Measurements from ENCODE around the gene CCDC24. TPM values are rescaled to one million over a fixed set of nuclear protein-coding genes. Genes with fewer than 3 reads are reported as not detected.

The CCDC24 gene
- total RNA-seq, 5 donors from 2014 or later (not counting 1 experiment from before 2014, with no cell fraction given) = 0.50 to 4.3 (median 1.7) TPM

- Mint-ChIP-seq H3K4me3 (no peak overlapping the region), H3K4me1 (no peaks in the 10 kb centered on the region), H3K36me3 (peaks cover 27% of the 10 kb centered on the region), H3K27me3 (no peaks in the 10 kb centered on the region), H3K9me3 (no peaks in the 10 kb centered on the region), H3K27ac (no peak overlapping the region)
- ChIA-PET POLR2A (no interaction called here), CTCF (no interaction called here)
- no peak overlapping the region for H3K27ac ChIP-seq (ENCODE audit: low read length)
- H3K4me3 ChIP-seq (ENCODE audit: control insufficient read depth in 1 of 2, extremely low read depth in 1 of 2, low read length in 1 of 2) = no peak overlapping the region
- no peaks in the 10 kb centered on the region for H3K9me3 ChIP-seq
- WGBS (ENCODE audit: insufficient coverage) = 100% methylated on average over 2 of the region's 3 CpGs
- DNase-seq (no peak), ATAC-seq (replicated peaks in 1 of 4) (no peak)
- H3K36me3 ChIP-seq (ENCODE audit: control insufficient read depth in 2 of 2, extremely low read depth in 1 of 2, insufficient read depth in 1 of 2, low read length in 1 of 2) = peaks cover 6 to 36% of the 10 kb centered on the region in 2 donors
- no peaks in the 10 kb centered on the region for H3K27me3 ChIP-seq (replicated peaks in 1 of 2; ENCODE audit: control insufficient read depth in 2 of 2, extremely low read depth in 1 of 2, insufficient read depth in 2 of 2, low read length in 1 of 2)
- H3K4me1 ChIP-seq (ENCODE audit: control insufficient read depth in 1 of 2, extremely low read depth in 1 of 2, insufficient read depth in 2 of 2, low read length in 2 of 2) = no peaks in the 10 kb centered on the region
Measured at GRCh38 chr1:43961692-43962091, 29.7 kb upstream of the CCDC24 start.

- no peaks in the 10 kb centered on the region for H3K27me3 Mint-ChIP-seq
- H3K27me3 ChIP-seq (replicated peaks in 1 of 2; ENCODE audit: control insufficient read depth in 2 of 2, extremely low read depth in 1 of 2, insufficient read depth in 2 of 2, low read length in 1 of 2) = no peaks in the 10 kb centered on the region
- no peak overlapping the region for H3K27ac ChIP-seq (ENCODE audit: low read length)
- H3K4me1 ChIP-seq (ENCODE audit: control insufficient read depth in 1 of 2, extremely low read depth in 1 of 2, insufficient read depth in 2 of 2, low read length in 2 of 2) = no peaks in the 10 kb centered on the region
- no peak overlapping the region for H3K4me3 Mint-ChIP-seq
- no peaks in the 10 kb centered on the region for H3K9me3 Mint-ChIP-seq
- H3K36me3 Mint-ChIP-seq = peaks cover 23% of the 10 kb centered on the region
- ATAC-seq (replicated peaks in 1 of 4) = no peak
- no peak overlapping the region for H3K4me3 ChIP-seq (ENCODE audit: control insufficient read depth in 1 of 2, extremely low read depth in 1 of 2, low read length in 1 of 2)
- no peak for DNase-seq
- peaks cover 3 to 31% of the 10 kb centered on the region in 2 donors for H3K36me3 ChIP-seq (ENCODE audit: control insufficient read depth in 2 of 2, extremely low read depth in 1 of 2, insufficient read depth in 1 of 2, low read length in 1 of 2)
- no peaks in the 10 kb centered on the region for H3K4me1 Mint-ChIP-seq
- ChIA-PET CTCF (no interaction called here), POLR2A (no interaction called here)
- WGBS (ENCODE audit: insufficient coverage) = 100% methylated on average over 1 of the region's 2 CpGs
- no peaks in the 10 kb centered on the region for H3K9me3 ChIP-seq
- no peak overlapping the region for H3K27ac Mint-ChIP-seq
Measured at GRCh38 chr1:43962324-43962723, 29.1 kb upstream of the CCDC24 start.

- Mint-ChIP-seq H3K36me3 (peaks cover 24% of the 10 kb centered on the region), H3K4me1 (no peaks in the 10 kb centered on the region), H3K27me3 (no peaks in the 10 kb centered on the region), H3K9me3 (no peaks in the 10 kb centered on the region), H3K27ac (no peak overlapping the region), H3K4me3 (no peak overlapping the region)
- Histone ChIP-seq H3K9me3 (no peaks in the 10 kb centered on the region), H3K27ac (ENCODE audit: low read length) (no peak overlapping the region), H3K4me3 (ENCODE audit: control insufficient read depth in 1 of 2, extremely low read depth in 1 of 2, low read length in 1 of 2) (no peak overlapping the region), H3K36me3 (ENCODE audit: control insufficient read depth in 2 of 2, extremely low read depth in 1 of 2, insufficient read depth in 1 of 2, low read length in 1 of 2) (peaks cover 0 to 25% of the 10 kb centered on the region in 2 donors), H3K4me1 (ENCODE audit: control insufficient read depth in 1 of 2, extremely low read depth in 1 of 2, insufficient read depth in 2 of 2, low read length in 2 of 2) (no peaks in the 10 kb centered on the region), H3K27me3 (replicated peaks in 1 of 2; ENCODE audit: control insufficient read depth in 2 of 2, extremely low read depth in 1 of 2, insufficient read depth in 2 of 2, low read length in 1 of 2) (no peaks in the 10 kb centered on the region)
- WGBS (ENCODE audit: insufficient coverage) = 100% methylated on average over 3 of the region's 3 CpGs
- POLR2A ChIA-PET = interaction anchor here in 1 of 2 donors (0.6 kb wide), 1 partner anchor 606 kb away, joined by 6 read pairs; no protein-coding TSS in a partner anchor
- no peak for ATAC-seq (replicated peaks in 1 of 4)
- CTCF ChIA-PET = no interaction called here
- DNase-seq = no peak
Measured at GRCh38 chr1:43963006-43963405, 28.4 kb upstream of the CCDC24 start.

- no peaks in the 10 kb centered on the region for H3K4me1 Mint-ChIP-seq
- POLR2A ChIA-PET = interaction anchor here in 1 of 2 donors (0.6 kb wide), 1 partner anchor 607 kb away, joined by 6 read pairs; no protein-coding TSS in a partner anchor
- no peak for DNase-seq
- ATAC-seq (replicated peaks in 1 of 4) = no peak
- H3K27ac ChIP-seq (ENCODE audit: low read length) = no peak overlapping the region
- H3K36me3 ChIP-seq (ENCODE audit: control insufficient read depth in 2 of 2, extremely low read depth in 1 of 2, insufficient read depth in 1 of 2, low read length in 1 of 2) = peaks cover 0 to 18% of the 10 kb centered on the region in 2 donors
- H3K9me3 ChIP-seq = no peaks in the 10 kb centered on the region
- no peaks in the 10 kb centered on the region for H3K4me1 ChIP-seq (ENCODE audit: control insufficient read depth in 1 of 2, extremely low read depth in 1 of 2, insufficient read depth in 2 of 2, low read length in 2 of 2)
- H3K4me3 Mint-ChIP-seq = no peak overlapping the region
- peaks cover 19% of the 10 kb centered on the region for H3K36me3 Mint-ChIP-seq
- H3K9me3 Mint-ChIP-seq = no peaks in the 10 kb centered on the region
- no peaks in the 10 kb centered on the region for H3K27me3 ChIP-seq (replicated peaks in 1 of 2; ENCODE audit: control insufficient read depth in 2 of 2, extremely low read depth in 1 of 2, insufficient read depth in 2 of 2, low read length in 1 of 2)
- 38% methylated on average over 1 of the region's 5 CpGs for WGBS (ENCODE audit: insufficient coverage)
- H3K4me3 ChIP-seq (ENCODE audit: control insufficient read depth in 1 of 2, extremely low read depth in 1 of 2, low read length in 1 of 2) = no peak overlapping the region
- CTCF ChIA-PET = no interaction called here
- no peak overlapping the region for H3K27ac Mint-ChIP-seq
- no peaks in the 10 kb centered on the region for H3K27me3 Mint-ChIP-seq
Measured at GRCh38 chr1:43963890-43964289, 27.5 kb upstream of the CCDC24 start.

- Histone ChIP-seq H3K4me1 (ENCODE audit: control insufficient read depth in 1 of 2, extremely low read depth in 1 of 2, insufficient read depth in 2 of 2, low read length in 2 of 2) (peaks cover 1 to 12% of the 10 kb centered on the region in 2 experiments), H3K9me3 (no peaks in the 10 kb centered on the region), H3K4me3 (ENCODE audit: control insufficient read depth in 1 of 2, extremely low read depth in 1 of 2, low read length in 1 of 2) (no peak overlapping the region), H3K27ac (ENCODE audit: low read length) (no peak overlapping the region), H3K27me3 (replicated peaks in 1 of 2; ENCODE audit: control insufficient read depth in 2 of 2, extremely low read depth in 1 of 2, insufficient read depth in 2 of 2, low read length in 1 of 2) (no peaks in the 10 kb centered on the region), H3K36me3 (ENCODE audit: control insufficient read depth in 2 of 2, extremely low read depth in 1 of 2, insufficient read depth in 1 of 2, low read length in 1 of 2) (peaks cover 0 to 18% of the 10 kb centered on the region in 2 donors)
- H3K4me1 Mint-ChIP-seq = peaks cover 12 to 13% (median 12%) of the 10 kb centered on the region in 3 donors
- no peak overlapping the region for H3K27ac Mint-ChIP-seq
- no peaks in the 10 kb centered on the region for H3K27me3 Mint-ChIP-seq
- H3K4me3 Mint-ChIP-seq = no peak overlapping the region
- H3K36me3 Mint-ChIP-seq = peaks cover 15% of the 10 kb centered on the region
- DNase-seq (no peak), ATAC-seq (replicated peaks in 1 of 4) (no peak)
- CTCF ChIA-PET = no interaction called here
- WGBS (ENCODE audit: insufficient coverage) = 89% methylated on average over 3 of the region's 3 CpGs
- no peaks in the 10 kb centered on the region for H3K9me3 Mint-ChIP-seq
- POLR2A ChIA-PET = no interaction called here
Measured at GRCh38 chr1:43965316-43965715, 26.1 kb upstream of the CCDC24 start.

GRCh38 chr1:43968348-43968948 lies 23.0 kb upstream of the CCDC24 start:
- H3K4me1 Mint-ChIP-seq = peaks cover 22 to 28% (median 27%) of the 10 kb centered on the region in 3 donors
- no peak overlapping the region for H3K27ac Mint-ChIP-seq
- H3K27me3 Mint-ChIP-seq = no peaks in the 10 kb centered on the region
- ATAC-seq (replicated peaks in 1 of 4) (no peak), DNase-seq (peak in 2 of 35 experiments; percentile 22 to 50)
- H3K4me1 ChIP-seq (ENCODE audit: control insufficient read depth in 1 of 2, extremely low read depth in 1 of 2, insufficient read depth in 2 of 2, low read length in 2 of 2) = peaks cover 5 to 27% of the 10 kb centered on the region in 2 experiments
- no peaks in the 10 kb centered on the region for H3K9me3 ChIP-seq
- CTCF ChIA-PET = no interaction called here
- H3K27me3 ChIP-seq (replicated peaks in 1 of 2; ENCODE audit: control insufficient read depth in 2 of 2, extremely low read depth in 1 of 2, insufficient read depth in 2 of 2, low read length in 1 of 2) = no peaks in the 10 kb centered on the region
- H3K4me3 ChIP-seq (ENCODE audit: control insufficient read depth in 1 of 2, extremely low read depth in 1 of 2, low read length in 1 of 2) = no peak overlapping the region
- H3K4me3 Mint-ChIP-seq = no peak overlapping the region
- peaks cover 11% of the 10 kb centered on the region for H3K36me3 Mint-ChIP-seq
- peaks cover 0 to 16% of the 10 kb centered on the region in 2 donors for H3K36me3 ChIP-seq (ENCODE audit: control insufficient read depth in 2 of 2, extremely low read depth in 1 of 2, insufficient read depth in 1 of 2, low read length in 1 of 2)
- no peak overlapping the region for H3K27ac ChIP-seq (ENCODE audit: low read length)
- no peaks in the 10 kb centered on the region for H3K9me3 Mint-ChIP-seq
- POLR2A ChIA-PET = no interaction called here
- 88% methylated on average over 4 of the region's 6 CpGs for WGBS (ENCODE audit: insufficient coverage)
